ENCODE data around the gene IL16.

The IL16 gene

DNA sequence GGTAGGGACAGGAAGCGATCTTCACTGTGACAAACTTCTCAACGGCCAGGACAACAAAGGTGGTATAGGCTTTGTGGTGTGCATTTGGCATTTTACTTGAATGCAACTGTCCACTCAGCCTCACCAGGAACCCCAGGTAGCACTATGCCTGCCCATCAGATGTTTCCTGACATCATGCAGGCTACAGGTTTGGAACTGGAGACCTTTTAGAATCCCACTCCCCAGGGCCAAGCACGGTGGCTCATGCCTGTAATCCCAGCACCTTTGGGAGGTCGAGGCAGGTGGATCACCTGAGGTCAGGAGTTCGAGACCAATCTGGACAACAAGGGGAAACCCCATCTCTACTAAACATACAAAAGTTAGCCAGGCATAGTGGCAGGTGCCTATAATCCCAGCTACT lies 117.7 kb downstream of the IL16 start:
- Histone ChIP-seq H3K27me3 (ENCODE audit: insufficient read depth, poor library complexity, severe bottlenecking) (no peaks in the 10 kb centered on the region), H3K27ac (replicated peaks) (no peak overlapping the region), H3K4me3 (replicated peaks; ENCODE audit: insufficient read depth, low read length) (no peak overlapping the region)
- TF ChIP-seq GABPA (IDR thresholded peaks at IDR 0.05; ENCODE audit: low read depth) (no peak), POLR2AphosphoS5 (IDR thresholded peaks at IDR 0.05; ENCODE audit: low read depth) (no peak), SPI1 (IDR thresholded peaks at IDR 0.05; ENCODE audit: borderline replicate concordance, low read depth) (no peak)
- TF ChIP-seq, protein P1, sequence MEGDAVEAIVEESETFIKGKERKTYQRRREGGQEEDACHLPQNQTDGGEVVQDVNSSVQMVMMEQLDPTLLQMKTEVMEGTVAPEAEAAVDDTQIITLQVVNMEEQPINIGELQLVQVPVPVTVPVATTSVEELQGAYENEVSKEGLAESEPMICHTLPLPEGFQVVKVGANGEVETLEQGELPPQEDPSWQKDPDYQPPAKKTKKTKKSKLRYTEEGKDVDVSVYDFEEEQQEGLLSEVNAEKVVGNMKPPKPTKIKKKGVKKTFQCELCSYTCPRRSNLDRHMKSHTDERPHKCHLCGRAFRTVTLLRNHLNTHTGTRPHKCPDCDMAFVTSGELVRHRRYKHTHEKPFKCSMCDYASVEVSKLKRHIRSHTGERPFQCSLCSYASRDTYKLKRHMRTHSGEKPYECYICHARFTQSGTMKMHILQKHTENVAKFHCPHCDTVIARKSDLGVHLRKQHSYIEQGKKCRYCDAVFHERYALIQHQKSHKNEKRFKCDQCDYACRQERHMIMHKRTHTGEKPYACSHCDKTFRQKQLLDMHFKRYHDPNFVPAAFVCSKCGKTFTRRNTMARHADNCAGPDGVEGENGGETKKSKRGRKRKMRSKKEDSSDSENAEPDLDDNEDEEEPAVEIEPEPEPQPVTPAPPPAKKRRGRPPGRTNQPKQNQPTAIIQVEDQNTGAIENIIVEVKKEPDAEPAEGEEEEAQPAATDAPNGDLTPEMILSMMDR (IDR thresholded peaks at IDR 0.05; ENCODE audit: insufficient read depth, low read length), result no peak
- TF ChIP-seq, protein P2, sequence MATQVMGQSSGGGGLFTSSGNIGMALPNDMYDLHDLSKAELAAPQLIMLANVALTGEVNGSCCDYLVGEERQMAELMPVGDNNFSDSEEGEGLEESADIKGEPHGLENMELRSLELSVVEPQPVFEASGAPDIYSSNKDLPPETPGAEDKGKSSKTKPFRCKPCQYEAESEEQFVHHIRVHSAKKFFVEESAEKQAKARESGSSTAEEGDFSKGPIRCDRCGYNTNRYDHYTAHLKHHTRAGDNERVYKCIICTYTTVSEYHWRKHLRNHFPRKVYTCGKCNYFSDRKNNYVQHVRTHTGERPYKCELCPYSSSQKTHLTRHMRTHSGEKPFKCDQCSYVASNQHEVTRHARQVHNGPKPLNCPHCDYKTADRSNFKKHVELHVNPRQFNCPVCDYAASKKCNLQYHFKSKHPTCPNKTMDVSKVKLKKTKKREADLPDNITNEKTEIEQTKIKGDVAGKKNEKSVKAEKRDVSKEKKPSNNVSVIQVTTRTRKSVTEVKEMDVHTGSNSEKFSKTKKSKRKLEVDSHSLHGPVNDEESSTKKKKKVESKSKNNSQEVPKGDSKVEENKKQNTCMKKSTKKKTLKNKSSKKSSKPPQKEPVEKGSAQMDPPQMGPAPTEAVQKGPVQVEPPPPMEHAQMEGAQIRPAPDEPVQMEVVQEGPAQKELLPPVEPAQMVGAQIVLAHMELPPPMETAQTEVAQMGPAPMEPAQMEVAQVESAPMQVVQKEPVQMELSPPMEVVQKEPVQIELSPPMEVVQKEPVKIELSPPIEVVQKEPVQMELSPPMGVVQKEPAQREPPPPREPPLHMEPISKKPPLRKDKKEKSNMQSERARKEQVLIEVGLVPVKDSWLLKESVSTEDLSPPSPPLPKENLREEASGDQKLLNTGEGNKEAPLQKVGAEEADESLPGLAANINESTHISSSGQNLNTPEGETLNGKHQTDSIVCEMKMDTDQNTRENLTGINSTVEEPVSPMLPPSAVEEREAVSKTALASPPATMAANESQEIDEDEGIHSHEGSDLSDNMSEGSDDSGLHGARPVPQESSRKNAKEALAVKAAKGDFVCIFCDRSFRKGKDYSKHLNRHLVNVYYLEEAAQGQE (IDR thresholded peaks at IDR 0.05; ENCODE audit: insufficient replicate concordance, low read depth), result no peak
- DNase-seq (ENCODE audit: low read depth in 1 of 2, low spot score in 1 of 2), result no peak

- H3K27me3 ChIP-seq (ENCODE audit: insufficient read depth, poor library complexity, severe bottlenecking), result no peaks in the 10 kb centered on the region
- H3K4me3 ChIP-seq (replicated peaks; ENCODE audit: insufficient read depth, low read length), result no peak overlapping the region
- TF ChIP-seq, protein P1 (IDR thresholded peaks at IDR 0.05; ENCODE audit: insufficient read depth, low read length), result no peak
- TF ChIP-seq POLR2AphosphoS5 (IDR thresholded peaks at IDR 0.05; ENCODE audit: low read depth) (no peak), GABPA (IDR thresholded peaks at IDR 0.05; ENCODE audit: low read depth) (no peak), SPI1 (IDR thresholded peaks at IDR 0.05; ENCODE audit: borderline replicate concordance, low read depth) (no peak)
- TF ChIP-seq, protein P2 (IDR thresholded peaks at IDR 0.05; ENCODE audit: insufficient replicate concordance, low read depth), result no peak
- no peak overlapping the region for H3K27ac ChIP-seq (replicated peaks)
- DNase-seq (ENCODE audit: low read depth in 1 of 2, low spot score in 1 of 2), result no peak
These were observed 118.9 kb downstream of the IL16 start for GRCh38 chr15:81315452-81316175.

GRCh38 chr15:81316267-81316666 lies 119.6 kb downstream of the IL16 start:
- no peak for TF ChIP-seq SPI1 (IDR thresholded peaks at IDR 0.05; ENCODE audit: borderline replicate concordance, low read depth)
- TF ChIP-seq GABPA (IDR thresholded peaks at IDR 0.05; ENCODE audit: low read depth), result no peak
- no peak for TF ChIP-seq POLR2AphosphoS5 (IDR thresholded peaks at IDR 0.05; ENCODE audit: low read depth)
- TF ChIP-seq, protein P1 (IDR thresholded peaks at IDR 0.05; ENCODE audit: insufficient read depth, low read length), result no peak
- TF ChIP-seq, protein P2 (IDR thresholded peaks at IDR 0.05; ENCODE audit: insufficient replicate concordance, low read depth), result no peak
- H3K27me3 ChIP-seq (ENCODE audit: insufficient read depth, poor library complexity, severe bottlenecking), result no peaks in the 10 kb centered on the region
- H3K4me3 ChIP-seq (replicated peaks; ENCODE audit: insufficient read depth, low read length), result no peak overlapping the region
- H3K27ac ChIP-seq (replicated peaks), result no peak overlapping the region
- no peak for DNase-seq (ENCODE audit: low read depth in 1 of 2, low spot score in 1 of 2)

Data from HL-60 (cell line).